NK-92 (cell line): Measurements from ENCODE around the gene MAP3K2.

Experiments
- DNase-seq: peaks from one replicate; lab custom pipeline; 2025; ENCODE audit not compliant: unreplicated experiment; lab: John Stamatoyannopoulos, UW

The MAP3K2 gene

GRCh38 chr2:127308586-127309138, 79.1 kb downstream of the MAP3K2 start:
- no peak for DNase-seq

- no peak for DNase-seq
Measured at GRCh38 chr2:127305990-127306585, 81.7 kb downstream of the MAP3K2 start.

- DNase-seq, result no peak
Measured at GRCh38 chr2:127302168-127302567, 85.6 kb downstream of the MAP3K2 start.

DNA sequence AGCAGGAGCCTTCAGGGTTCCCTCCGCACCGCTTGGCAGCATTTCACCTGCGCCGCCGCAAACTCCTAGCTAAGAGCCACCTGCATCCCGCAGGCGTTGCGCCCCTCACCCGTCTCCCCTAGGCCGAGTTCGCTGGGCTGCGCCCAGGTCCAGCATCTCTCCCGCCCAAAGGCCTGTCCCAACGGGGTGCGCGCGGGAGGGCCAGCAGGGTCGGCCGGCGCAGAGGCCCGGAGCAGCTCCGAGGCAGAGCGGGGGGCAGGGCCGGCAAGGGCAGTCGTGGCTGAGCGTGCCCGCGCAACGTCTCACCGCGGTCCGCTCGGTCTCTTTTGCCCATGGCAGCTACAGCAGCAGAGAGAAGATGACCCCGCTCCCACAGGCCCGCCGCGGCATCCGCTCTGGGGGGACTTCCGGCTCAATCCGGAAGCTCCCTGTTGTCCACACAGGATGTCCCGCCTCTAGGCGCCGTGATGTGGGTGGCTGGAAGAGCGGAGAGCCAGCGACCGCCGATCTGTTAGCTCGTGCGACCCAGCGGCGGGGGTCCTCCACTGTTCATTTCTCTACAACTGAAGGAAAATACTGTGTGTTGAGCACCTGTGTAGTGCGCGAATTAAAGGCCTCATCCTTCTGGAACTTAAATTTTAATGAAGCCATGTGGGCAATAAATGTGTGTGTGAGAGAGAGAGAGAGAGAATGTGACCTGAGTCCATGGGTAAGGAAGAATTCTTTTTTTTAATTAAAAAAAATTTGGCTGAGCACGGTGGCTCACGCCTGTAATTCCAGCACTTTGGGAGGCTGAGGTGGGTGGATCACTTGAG, 93.8 kb downstream of the MAP3K2 start, which contains the start of gene ERCC3:
TSS of gene ERCC3 (minus strand) at position 397 of the 815 bp plus-strand sequence. CDS start at position 334, 63 bp downstream.
- no peak for DNase-seq

GRCh38 chr2:127293386-127293747, 94.4 kb downstream of the MAP3K2 start:
- no peak for DNase-seq

DNA sequence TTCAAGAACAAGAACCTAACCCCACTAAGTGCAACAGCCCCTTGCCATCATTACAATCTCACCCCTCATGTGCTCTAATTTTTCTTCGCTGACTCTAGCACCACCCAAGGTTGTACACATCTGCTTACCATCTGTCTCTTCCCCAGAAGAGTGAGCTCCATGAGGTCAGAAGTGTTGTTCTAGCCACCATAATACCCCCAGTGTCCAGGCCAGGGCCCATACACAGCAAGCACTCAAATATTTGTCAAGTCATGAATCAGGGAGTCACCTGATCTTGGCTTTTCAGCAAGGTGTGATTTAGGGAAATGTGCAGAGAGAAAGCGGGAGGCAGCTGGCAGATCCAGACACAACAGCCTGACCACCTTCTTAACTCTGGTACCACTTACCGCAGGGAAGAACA, 99.5 kb downstream of the MAP3K2 start:
- DNase-seq, result no peak

DNA sequence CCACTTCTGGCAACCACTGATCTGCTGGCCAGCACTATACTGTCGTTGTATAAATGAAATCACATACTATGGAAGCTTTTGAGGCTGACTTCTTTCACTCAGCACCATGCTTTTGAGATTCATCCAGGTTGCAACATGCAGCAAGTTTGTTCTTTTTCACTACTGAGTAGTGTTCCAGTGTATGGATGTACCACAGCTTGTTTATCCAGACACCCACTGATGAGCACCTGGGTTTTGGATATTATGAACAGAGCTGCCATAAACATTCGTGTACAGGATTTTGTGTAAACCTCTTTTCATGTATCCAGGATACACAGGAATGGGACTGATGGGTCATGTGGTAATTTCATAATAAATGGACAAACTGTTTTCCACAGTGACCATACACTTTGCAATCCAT, 104.5 kb downstream of the MAP3K2 start:
- no peak for DNase-seq

DNA sequence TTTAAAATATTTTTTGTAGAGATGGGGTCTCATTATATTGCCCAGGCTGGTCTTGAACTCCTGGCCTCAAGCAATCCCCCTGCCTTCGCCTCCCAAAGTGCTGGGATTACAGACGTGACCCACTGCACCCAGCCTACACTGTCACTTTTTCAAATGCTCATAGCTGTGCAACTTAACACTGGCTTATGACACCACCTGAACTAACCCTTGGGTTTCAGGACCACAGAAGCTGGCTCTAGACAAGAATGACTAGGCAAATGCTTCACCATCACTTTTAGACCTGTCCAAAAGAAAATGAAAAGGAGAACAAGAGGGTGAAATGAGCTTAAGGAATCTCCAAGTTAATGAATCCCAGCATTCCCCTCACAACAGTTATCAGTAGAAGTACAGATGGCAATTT, 107.1 kb downstream of the MAP3K2 start:
- DNase-seq, result no peak

GRCh38 chr2:127279781-127280180, 108.0 kb downstream of the MAP3K2 start:
- no peak for DNase-seq

- no peak for DNase-seq
Measured at GRCh38 chr2:127278959-127279358, 108.8 kb downstream of the MAP3K2 start.

DNA sequence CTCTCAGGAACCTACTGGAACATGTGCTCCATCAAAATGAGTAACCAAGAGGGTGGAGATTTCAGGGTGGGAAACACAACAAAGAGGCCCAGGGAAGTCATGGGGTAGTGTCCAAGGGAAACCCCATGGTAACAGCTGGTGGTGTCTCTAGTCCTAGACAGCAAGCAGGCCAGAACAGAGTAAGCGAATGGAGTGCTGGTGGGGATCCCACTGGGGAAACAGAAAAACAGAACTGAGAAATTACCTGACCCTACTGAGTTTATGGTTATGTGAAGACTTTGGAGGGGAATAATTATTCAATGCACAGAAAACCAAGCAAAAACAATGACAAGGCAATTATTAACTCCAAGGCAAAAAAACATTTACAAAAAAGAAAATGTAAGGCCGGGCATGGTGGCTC, 110.7 kb downstream of the MAP3K2 start:
- no peak for DNase-seq

DNA sequence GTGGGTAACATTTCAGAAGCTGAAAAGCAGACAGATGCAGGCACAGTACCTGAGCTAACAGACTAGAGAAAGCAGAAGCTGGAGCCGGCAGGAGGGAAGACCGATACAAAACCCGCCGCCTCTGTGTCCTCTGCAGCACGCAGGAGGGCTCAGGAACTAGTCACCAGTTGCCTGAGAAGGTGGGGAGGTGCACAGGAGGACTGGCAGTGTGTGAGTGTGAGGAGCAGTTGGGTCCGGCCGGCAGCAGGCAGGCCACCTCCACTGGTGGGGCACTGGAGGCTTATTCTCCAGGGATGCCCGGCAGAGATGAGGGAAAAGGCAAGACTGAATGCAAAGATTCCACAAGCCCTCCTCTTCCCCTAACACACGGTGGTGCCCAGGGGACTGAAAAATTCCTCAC, 112.0 kb downstream of the MAP3K2 start:
- no peak for DNase-seq

GRCh38 chr2:127275356-127275755, 112.4 kb downstream of the MAP3K2 start:
- DNase-seq, result no peak

DNA sequence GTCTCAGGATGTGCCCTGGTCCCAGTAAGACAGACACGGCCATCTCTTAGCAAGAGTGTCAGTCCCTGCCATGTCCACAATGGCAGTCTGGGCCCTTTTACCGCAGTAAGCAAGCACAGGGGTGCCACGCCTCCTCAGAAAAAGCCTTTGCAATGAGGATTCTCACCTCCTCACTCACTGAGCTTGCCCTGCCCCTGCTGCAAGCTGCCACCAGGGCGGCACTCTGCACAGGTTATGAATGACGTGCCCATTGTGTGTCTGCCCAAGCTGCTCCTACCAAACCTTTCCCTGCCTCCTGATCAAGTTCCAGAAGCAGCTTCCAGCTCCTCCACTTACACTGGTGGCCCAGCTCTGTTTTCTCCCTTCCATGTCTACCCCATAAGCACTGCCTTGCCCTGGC, 117.1 kb downstream of the MAP3K2 start:
- DNase-seq, result no peak

- no peak for DNase-seq
Measured at GRCh38 chr2:127261804-127262406, 125.9 kb downstream of the MAP3K2 start.

DNA sequence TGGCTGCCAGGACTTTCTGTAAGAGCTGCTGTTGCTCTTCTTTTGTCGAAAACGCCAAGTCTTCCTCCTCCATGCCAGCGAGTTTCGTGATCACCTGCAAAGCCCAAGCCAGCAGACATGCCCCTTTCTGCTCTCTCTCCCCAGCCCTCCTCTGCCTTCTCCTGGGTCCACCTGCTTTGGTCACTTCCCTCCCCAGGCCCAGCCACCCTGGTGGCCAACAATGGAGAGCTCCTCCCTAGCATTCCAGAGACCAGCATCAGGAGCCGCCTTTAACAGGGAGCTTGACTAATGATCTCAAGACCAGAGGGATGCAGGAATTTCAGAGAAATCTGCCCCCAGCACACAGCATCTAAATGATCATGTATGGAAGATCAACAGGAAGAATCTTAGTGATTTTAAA, 128.4 kb downstream of the MAP3K2 start:
- no peak for DNase-seq

- no peak for DNase-seq
Measured at GRCh38 chr2:127256866-127257265, 130.9 kb downstream of the MAP3K2 start.

GRCh38 chr2:127256381-127256780, 131.4 kb downstream of the MAP3K2 start:
- no peak for DNase-seq

GRCh38 chr2:127255721-127256120, 132.1 kb downstream of the MAP3K2 start:
- no peak for DNase-seq

- no peak for DNase-seq
Measured at GRCh38 chr2:127255146-127255545, 132.6 kb downstream of the MAP3K2 start.

GRCh38 chr2:127254386-127254981, 133.3 kb downstream of the MAP3K2 start:
- DNase-seq, result no peak
